Neutrophil (primary cell): ENCODE data around the gene MSI2.

Source experiments
- H3K27ac ChIP-seq: fragments of 200-600 bp; sonication (generic); 2 replicates; pipeline ENCODE4 v1.5.1; 2016; ENCODE audit warnings: mild to moderate bottlenecking, moderate library complexity
- H3K27me3 ChIP-seq: fragments of 200-600 bp; sonication (generic); 2 replicates; pipeline ENCODE4 v1.6.0; 2016; ENCODE audit warnings: mild to moderate bottlenecking
- H3K36me3 ChIP-seq: fragments of 200-600 bp; sonication (generic); 2 replicates; pipeline ENCODE4 v1.5.1; 2017
- H3K4me1 ChIP-seq, 2 experiments: fragments of 200-600 bp in 1 of 2; sonication (generic) in 1 of 2; 1 replicate in 1 of 2; 2 replicates in 1 of 2; pipeline versions ENCODE4 v1.5.1 to v1.6.1; 2013 to 2016; ENCODE audit warnings: low read depth in 1 of 2, low read length in 1 of 2, mild to moderate bottlenecking in 1 of 2, moderate library complexity in 1 of 2; ENCODE audit not compliant: control insufficient read depth in 1 of 2, insufficient read depth in 1 of 2
- H3K4me3 ChIP-seq, 2 experiments: fragments of 200-600 bp in 1 of 2; sonication (generic) in 1 of 2; 1 replicate in 1 of 2; 2 replicates in 1 of 2; pipeline ENCODE4 v1.5.1; 2013 to 2016; ENCODE audit warnings: low read depth in 1 of 2, low read length in 1 of 2, mild to moderate bottlenecking in 1 of 2, moderate library complexity in 1 of 2
- H3K9me3 ChIP-seq: fragments of 200-600 bp; sonication (generic); 2 replicates; pipeline ENCODE4 v1.5.1; 2016
- CTCF ChIP-seq: fragments of 200-600 bp; sonication (generic); IDR thresholded peaks from 2 replicates; pipeline ENCODE4 v1.5.1; 2016; ENCODE audit warnings: antibody characterized with exemption

Gene MSI2

GRCh38 chr17:57601143-57601735 is 344.9 kb downstream of the MSI2 start:
- Histone ChIP-seq H3K9me3 (no peaks in the 10 kb centered on the region), H3K4me1 (peaks cover 22 to 34% of the 10 kb centered on the region in 2 experiments), H3K27ac (no peak overlapping the region), H3K27me3 (no peaks in the 10 kb centered on the region), H3K36me3 (no peaks in the 10 kb centered on the region), H3K4me3 (no peak overlapping the region)
- TF ChIP-seq CTCF = no peak

- Histone ChIP-seq H3K27me3 (no peaks in the 10 kb centered on the region), H3K9me3 (no peaks in the 10 kb centered on the region), H3K4me1 (peaks cover 22 to 34% of the 10 kb centered on the region in 2 experiments), H3K4me3 (no peak overlapping the region), H3K27ac (no peak overlapping the region), H3K36me3 (no peaks in the 10 kb centered on the region)
- no peak for TF ChIP-seq CTCF
These were observed 346.6 kb downstream of the MSI2 start for GRCh38 chr17:57602896-57603295.

- Histone ChIP-seq H3K27me3 (no peaks in the 10 kb centered on the region), H3K9me3 (no peaks in the 10 kb centered on the region), H3K36me3 (no peaks in the 10 kb centered on the region), H3K4me1 (peaks cover 22 to 34% of the 10 kb centered on the region in 2 experiments), H3K27ac (peak overlapping the region; percentile 16), H3K4me3 (no peak overlapping the region)
- no peak for TF ChIP-seq CTCF
These were observed 347.2 kb downstream of the MSI2 start for GRCh38 chr17:57603546-57603945.

- no peak overlapping the region for H3K4me3 ChIP-seq
- no peaks in the 10 kb centered on the region for H3K36me3 ChIP-seq
- H3K27ac ChIP-seq = peak overlapping the region; percentile 16
These were observed 347.7 kb downstream of the MSI2 start for GRCh38 chr17:57603978-57604377.

GRCh38 chr17:57604771-57605674 is 348.7 kb downstream of the MSI2 start:
- Histone ChIP-seq H3K36me3 (no peaks in the 10 kb centered on the region), H3K9me3 (no peaks in the 10 kb centered on the region), H3K27me3 (no peaks in the 10 kb centered on the region), H3K4me3 (no peak overlapping the region), H3K4me1 (peaks cover 9 to 19% of the 10 kb centered on the region in 2 experiments), H3K27ac (no peak overlapping the region)
- no peak for TF ChIP-seq CTCF

More at GRCh38 chr17:57603978-57604377, 347.7 kb downstream of the MSI2 start:
- TF ChIP-seq CTCF = no peak
- Histone ChIP-seq H3K4me1 (peaks cover 20 to 30% of the 10 kb centered on the region in 2 experiments), H3K27me3 (no peaks in the 10 kb centered on the region), H3K9me3 (no peaks in the 10 kb centered on the region)
